DOHH2 (cell line): Measurements from ENCODE around the gene TBX4.

Experiments
- CTCF ChIP-seq: fragments of 200-600 bp; sonication (generic); IDR thresholded peaks from one replicate; pipeline ENCODE4 v1.5.1; 2014; ENCODE audit warnings: antibody characterized with exemption, mild to moderate bottlenecking, low read depth, low read length; ENCODE audit not compliant: poor library complexity, severe bottlenecking
- EZH2phosphoT487 ChIP-seq: fragments of 200-600 bp; sonication (generic); IDR thresholded peaks from 2 replicates; pipeline ENCODE4 v1.6.1; 2017; ENCODE audit warnings: borderline replicate concordance, mild to moderate bottlenecking, antibody characterized with exemption, low read length, moderate library complexity, mixed read lengths

DNA sequence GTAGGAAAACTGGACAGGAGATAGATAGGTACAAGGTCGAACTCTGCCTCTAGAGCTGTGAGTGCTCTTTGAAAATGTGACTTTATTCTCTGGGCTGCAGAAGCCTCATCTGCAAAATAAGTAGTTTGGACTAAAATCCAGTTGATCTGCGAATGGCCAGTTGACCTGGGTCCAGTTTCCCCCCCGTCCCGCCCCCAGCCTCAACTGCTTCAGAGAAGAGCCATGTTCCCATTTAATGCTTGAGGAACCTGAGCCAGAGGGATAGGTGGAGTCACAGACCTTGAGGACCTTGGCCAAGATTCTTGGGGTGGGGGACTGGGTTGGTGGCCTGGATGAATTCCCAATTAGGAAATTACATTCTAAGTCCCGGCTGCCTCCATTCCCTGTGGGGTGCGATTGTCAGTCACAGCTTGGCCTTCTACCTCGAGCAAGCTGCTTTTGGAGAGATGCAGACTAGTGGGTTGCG, 38.5 kb upstream of the TBX4 start:
- TF ChIP-seq CTCF (no peak), EZH2phosphoT487 (no peak)
